HG02763 (cell line): ENCODE data around the gene COL20A1.

ENCODE experiments used
- ATAC-seq: cut with Tn5 transposase; IDR thresholded peaks from one replicate; pipeline ENCODE4 v1.9.1; 2021; ENCODE audit warnings: mild to moderate bottlenecking, moderate library complexity; ENCODE audit not compliant: unreplicated experiment

The COL20A1 gene

DNA sequence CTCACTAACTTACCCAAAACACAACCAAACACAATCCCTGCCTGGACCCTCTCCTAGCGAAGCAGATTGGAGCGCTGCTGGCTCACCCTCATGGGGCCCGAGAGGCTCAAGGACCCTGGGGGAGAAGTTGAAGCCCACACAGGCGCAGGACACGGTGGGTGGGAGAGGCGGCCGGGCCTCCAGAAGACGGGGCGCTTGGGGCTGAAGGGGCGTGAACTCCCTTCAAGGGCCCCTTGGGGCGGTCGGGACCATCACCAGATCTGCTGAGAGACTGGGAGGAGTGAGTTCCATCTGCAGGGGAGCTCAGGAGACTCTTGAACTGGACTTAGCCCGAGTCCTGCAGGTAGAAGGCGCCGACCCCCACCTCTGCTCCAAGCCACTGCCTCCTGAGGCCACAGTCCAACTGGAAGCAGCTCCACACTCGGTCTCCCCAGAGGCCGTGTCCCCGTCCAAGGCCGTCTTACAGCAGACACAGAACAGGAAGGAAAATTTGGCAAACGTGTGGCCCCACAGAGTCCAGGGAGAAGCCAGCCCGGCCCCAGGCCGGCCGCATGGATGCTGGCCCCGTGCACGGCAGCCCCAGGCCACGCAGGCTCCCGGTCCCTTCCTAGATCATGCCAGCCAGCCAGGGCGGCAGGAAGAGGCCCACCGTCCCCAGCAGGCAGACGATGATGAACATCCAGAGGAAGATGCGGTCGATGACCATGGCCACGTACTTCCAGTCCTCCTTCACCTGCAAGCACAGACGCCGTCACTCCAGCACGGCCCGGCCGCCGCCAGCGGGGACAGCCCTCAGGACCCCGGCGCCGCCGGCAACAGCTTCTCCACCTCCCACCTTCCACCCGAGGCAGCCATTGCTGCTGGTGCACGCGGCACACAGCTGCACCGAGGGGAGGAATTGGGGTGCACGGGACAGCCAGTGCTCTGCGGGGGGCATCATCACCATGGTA, 53.4 kb downstream of the COL20A1 start:
- ATAC-seq = no peak

DNA sequence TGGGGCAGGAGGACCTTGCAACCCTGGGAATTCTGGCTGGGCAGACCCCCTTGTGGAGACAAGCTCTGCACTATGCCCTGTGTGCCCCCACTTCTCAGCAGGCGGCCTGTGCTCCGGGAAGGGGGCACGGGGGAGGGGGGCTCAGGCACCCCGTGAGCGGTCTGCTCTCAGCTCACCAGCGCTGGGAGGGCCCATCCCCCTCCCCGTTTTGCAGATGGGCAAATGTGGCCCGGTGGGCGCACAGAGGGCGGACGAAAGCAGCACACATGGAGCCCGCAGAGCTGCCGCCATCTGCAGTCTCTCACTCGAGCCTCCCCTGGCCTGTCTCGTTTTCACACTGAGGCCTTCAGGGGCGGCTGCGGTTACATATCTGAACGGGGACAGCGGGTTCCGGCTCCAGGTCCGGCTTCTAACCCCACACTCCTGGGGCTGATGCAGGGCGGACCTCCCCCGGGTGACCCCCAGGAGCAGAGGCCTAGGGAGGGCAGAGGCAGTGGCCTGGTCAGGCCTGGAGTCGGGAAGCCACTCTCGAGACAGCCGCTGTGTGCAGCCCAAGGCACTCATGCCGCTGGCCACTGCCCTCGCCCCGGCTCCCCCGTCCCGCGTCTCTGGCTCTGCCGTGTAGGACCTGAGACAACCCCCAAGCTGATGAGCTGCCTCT, 54.2 kb downstream of the COL20A1 start:
- ATAC-seq = no peak

DNA sequence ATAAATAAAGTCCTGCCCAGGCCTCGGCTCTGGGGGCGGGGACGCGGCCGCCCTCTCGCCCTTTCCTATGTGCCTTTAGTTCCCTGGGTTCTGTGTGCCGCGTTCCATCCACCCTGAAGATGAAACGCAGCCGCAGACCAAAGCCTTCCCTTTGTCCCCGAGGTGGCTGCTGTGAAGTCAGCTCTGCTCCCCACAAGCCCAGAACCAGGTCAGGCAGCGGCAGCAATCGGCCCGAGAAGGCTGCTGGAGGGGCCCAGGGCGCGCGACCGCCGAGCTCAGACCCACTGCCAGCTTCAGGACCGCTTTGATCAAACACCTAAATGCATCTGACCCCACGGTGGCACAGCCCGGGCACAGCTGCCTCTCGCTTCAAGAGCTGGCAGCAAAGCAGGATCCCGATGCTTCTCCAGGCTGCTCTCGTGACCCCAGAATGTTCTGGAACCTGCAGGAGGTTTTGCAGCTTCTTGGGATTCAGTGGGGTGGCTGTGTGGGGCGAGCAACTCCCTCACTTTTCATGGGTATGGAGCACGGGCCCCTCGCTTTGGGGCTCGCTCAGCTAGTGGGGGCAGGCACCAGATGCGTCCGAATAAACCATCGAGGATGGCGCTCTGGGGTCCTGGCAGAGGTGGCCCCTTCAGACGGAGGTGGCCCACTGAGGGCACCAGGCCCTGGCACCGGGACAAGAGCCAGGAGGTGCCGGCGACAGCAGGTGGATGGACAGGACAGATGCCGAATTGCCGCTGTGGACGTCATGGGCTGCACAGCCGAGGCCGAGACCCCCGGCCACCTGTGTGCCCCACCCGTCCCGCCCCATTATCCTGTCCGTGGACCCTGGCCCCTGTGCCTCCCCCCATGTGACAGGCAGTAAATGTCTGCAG, 55.2 kb downstream of the COL20A1 start:
- ATAC-seq = no peak

DNA sequence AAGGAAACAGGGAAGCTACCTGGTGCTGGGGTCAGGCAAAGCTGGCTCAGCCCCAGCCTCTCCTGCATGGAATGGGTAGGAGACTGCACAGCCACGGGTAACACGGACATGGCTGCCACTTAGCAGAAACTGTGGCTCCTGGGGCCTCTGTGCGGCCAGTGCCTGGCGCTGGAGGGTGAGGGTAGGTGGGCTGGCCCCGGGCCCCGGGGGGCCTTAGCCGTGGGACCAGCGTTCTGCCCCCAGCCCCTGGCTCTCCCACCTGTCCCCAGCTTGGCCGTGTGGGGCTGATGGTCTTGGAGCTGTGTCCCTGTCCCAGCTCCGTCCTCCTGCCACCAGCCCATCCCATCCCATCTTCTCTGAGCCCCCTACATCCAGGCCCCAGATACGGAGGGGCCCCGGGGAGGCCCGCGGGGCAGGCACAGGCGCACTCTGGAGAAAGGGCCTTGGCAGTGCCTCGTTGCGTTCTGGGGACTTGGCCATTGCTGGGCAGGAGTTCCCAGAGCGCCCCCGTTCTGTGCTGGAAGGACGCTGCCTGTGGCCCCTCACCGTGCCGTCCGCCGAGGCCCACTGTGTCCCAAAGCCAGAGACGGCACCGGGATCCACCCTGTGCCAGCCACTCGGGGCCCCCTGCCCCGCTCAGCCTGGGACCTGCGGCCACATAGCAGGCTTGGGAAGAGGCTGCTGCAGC, 56.0 kb downstream of the COL20A1 start:
- no peak for ATAC-seq

DNA sequence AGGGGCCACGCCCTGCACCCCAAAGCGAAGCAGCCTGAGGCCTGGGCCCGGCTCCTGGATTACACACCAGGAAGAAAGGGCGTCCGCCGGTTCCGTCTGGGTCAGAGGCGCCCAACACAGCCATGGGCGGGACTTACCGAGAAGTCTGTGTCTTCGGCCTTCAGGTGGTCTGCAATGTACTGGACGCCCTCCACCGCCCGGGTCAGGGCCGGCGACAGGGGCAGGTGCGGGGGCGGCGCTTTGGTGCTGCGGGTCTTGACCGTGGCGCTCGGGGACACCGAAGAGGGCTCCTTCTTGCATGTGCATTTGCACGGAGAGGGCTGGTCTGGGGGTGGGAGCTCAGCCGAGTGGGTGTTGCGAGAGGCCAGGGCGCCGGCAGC, 56.5 kb downstream of the COL20A1 start:
- ATAC-seq = no peak

DNA sequence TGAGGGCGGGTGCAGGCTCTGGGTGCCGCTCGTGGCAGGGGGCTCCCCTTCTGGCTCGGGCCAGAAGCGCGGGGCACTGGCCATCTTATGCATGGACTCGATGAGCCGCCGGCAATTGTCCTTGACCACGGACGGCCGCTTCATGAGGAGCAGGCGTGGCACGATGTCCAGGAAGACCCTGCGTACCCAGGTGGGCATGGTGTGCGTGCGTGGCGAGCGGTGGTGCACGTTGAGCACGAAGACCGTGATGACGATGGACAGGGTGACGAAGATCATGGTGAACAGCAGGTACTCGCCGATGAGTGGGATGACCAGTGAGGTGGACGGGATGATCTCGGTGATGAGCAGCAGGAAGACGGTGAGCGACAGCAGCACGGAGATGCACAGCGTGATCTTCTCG, 57.2 kb downstream of the COL20A1 start:
- no peak for ATAC-seq

DNA sequence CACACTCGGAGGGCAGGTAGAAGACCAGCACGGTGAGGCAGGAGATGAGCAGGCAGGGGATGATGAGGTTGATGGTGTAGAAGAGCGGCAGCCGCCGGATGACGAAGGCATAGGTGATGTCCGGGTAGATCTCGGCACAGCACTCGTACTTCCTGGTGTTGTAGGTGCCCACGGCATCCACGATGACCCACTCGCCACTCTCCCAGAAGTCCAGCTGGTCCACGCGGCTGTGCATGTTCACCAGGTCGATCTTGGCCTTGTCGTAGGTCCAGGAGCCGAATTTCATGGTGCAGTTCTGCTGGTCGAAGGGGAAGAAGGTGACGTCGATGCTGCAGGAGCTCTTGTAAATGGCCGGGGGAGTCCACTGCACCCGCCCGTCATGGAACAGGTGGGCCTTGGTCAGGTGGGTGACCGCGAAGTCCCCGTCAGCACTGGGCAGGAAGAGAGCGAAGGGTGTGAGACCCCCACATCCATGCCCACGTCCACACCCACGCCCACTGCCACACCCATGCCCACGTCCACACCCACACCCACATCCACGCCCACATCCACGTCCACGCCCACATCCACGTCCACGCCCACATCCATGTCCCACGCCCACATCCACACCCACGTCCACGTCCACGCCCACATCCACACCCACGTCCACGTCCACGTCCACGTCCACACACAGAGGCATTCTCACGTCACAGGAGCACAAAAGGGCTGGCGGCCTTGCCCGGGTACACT, 57.8 kb downstream of the COL20A1 start:
- ATAC-seq = no peak

DNA sequence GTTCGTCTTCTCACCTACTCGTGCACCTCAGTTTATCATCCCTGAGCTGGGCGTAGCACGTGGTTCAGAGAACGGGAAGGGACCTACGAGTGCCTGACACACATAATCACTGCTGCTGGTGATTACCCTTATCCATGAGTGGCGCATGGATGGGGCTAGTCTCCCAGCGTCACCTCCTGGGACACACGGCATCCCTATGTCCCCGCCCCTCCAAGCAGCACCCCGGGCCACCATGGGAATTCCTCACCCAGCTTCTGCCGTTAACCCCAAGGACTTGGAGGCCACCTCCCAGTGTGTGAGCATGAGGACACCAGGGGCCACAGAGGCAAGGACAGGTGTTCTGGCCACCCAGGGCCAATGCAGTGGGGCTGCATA, 58.3 kb downstream of the COL20A1 start:
- no peak for ATAC-seq

DNA sequence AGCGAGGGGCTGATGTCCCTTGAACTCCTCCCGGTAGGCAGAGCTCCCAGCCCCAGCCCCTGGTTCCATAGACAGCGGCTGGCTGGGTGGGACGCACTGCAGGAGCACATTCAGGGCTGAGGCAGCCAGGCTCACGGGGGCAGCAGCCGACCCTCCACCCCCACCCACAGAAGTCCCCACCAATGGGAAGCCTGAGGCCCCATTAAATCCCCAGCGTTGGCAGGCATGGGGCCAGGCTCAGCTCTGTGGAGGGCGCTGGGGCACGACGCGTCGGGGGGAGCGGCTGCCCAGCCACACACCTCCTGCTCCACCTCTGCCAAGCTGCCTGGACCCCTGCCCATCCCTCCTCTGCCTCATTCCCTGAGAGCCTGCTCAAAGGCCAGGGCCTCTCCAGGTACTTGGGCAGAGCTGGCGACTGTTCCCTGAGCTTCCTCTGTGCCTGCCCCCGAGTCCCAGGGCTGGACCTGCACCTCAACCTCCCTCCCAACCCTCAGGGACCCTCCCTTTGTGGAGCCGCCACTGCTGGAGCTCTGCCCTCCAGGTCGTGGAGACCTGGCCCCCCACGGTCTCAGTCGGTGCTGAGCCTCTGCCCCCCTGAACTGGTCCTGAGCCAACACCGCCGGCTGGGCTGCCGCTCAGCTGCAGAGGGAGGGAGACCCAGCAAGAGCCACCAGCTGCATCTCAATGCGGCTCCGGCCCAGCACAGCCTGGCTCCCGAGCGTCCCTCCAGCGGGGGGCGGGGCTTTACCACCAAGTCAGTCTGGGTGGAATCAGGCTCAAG, 59.0 kb downstream of the COL20A1 start:
- ATAC-seq = no peak

DNA sequence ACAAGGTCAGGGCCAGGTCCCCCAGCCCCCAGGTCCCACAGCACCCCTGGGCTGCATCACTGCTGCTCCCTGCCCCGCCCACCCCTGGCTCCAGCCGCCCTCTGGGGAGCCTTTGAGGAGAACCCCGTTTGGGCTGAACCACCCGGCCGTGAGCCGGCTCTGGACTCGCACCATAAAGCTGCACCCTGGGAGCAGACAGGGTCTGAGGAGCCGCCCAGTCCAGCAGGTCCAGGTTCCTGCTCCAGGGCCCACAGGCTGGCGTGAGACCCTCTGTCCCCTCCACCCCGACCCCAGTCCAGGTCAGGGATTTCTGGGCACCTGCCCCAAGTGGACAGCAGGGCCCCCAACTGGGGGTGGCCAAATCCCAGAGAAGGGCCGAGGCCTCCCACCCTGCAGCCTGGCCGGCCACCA, 59.8 kb downstream of the COL20A1 start:
- ATAC-seq = no peak

DNA sequence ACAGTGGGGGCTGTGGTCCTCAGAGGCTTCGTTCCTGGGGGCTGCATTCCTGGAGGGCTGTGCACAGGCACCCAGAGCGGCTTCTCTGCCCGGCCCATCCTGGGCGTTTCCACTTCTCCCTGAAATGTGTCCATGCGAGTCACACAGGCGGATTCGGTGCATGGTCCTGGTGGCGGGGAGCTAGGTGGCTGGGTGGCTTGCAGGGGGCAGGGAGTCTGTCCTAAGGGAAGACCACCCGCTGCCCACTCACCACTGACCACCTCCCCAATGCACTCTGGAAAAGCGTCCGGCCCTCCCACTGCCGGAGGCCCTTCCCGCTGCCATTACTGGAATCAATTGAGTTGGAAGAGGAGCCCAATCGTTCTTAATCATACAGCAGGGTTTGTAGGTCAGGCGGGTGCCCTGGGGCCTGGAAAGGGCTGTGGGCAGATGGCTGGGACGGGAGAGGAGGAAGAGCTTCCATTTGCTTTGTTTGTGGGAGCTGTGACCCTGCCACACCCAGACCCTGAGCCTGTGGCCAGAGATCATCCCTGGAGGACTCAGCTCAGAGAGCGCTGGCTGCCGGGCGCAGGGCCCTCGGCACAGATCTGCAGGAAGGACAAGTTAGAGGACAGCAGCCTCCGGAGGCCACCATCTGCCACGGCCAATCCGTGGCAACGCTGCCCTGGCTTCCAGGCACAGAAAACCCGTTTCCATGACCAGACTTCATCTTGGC, 61.8 kb downstream of the COL20A1 start:
- ATAC-seq = no peak

DNA sequence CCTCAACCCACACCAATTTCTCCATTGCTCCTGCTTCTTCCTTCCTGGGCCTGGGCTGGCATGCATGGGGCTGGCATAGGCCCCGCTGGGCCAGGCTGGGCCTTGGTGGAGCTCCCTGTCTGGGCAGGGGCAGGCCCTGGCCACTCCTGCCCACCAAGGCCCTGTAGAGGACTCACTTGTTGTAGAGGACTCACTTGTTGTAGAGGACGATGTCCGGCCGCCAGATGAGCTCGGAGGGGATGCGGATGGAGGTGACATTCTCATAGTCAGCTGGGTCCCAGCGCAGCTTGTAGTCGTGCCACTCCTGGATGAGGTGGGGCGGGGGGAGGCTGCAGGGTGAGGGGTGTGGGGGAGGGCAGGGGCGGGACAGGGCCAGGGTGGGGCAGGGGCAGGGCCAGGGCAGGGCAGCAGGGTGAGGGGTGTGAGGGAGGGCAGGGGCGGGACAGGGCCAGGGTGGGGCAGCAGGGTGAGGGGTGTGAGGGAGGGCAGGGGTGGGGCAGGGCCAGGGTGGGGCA, 62.9 kb downstream of the COL20A1 start:
- ATAC-seq = no peak

DNA sequence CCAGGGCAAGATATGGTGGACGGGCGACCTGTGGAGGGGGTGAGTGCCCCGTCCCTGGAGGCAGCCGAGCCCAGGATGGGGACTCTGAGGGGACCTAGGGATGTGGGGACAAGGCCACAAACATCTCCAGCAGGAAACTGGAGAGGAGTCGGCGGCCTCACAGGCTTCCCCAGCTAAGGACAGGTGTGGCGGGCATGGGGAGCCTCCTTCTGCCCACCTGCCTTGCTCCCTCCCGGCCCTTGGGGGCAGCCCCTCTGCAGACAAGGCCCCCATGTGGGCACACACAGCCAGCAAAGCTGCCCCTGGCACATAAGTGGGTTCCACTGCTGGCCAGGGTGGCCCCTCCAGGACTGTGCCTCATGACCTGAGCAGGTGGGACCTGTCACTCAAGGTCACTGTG, 63.5 kb downstream of the COL20A1 start:
- ATAC-seq = no peak

DNA sequence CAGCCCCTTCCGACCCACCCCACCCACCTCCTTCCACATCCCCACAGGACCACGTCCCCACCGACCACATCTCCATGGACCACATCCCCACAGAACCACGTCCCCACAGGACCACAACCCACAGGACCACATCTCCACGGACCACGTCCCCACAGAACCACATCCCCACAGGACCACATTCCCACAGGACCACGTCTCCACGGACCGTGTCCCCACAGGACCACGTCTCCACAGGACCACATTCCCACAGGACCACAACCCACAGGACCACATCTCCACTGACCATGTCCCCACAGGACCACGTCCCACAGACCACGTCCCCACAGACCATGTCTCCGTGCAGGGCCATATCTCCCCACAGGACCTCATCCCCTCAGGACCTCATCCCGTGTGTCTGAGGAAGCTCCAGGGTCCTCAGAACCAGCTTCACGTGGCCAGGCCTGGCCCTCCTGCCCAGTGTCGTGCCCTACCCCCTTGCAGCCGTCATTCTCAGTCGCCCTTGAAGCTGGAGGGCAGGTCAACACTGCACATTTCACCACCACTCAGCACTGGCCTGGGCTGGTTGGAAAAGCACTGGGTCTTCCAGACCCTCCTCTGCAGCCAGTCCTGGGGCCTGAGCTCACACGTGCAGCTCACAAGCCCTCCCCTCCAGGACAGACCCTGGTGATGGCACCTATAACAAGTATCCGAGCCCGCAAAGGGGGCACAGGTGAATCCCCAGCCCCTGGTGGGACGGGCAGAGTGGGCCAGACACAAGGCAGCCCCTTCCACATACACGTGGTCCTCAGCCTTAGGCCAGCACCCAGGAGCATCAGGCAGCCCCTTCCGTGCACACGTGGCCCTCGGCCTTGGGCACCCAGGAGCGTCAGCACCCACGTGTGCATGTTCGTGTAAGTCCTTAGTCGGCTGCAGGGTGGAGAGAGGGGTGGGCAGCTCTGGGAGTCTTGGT, 64.2 kb downstream of the COL20A1 start:
- no peak for ATAC-seq

DNA sequence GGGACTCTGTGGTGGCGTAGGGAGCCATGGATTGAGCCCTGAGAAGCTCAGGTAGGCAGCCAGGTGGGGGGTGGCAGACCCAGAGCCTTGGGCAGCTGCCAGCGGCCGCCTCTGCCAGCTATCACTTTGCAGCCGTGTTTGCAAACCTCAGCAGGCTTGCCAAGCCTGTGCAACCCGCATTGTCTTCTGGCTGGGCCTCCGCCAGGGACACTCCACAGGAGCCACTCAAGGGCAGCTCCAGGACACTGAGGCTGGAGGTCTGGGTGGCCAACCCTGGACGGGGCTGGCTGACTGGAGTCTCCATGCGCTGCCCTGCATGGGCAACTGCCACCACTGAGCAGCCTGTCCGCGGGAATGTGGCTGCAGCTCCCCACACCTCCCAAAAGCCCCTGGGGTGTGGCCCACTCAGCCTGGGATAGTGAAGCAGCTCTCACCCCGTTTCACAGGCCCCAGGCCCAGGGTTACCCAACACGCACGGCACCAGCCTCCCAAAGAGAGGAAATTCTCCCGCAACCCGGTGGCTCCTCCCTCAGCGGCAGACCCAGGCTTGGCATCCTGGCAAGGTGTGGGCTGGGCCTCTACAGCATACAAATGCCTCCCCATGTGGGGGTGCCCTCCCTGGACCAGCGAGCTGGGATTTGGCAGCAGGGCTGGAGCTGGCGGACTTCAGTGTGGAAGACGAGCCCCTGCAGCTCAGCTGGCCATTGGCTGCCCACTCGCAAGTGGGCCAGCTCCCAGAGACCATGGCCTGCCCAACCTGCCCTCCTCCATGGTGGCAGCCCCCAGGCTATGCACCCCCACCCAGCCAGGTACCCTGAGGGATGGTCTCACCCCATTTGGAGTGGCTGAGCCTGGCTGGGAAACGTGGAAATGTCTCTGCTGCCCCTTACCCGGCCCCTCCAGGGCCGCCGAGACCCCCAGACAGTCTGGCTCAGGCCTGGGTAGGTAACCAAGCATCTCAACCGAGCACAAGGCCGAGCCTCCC, 65.2 kb downstream of the COL20A1 start:
- no peak for ATAC-seq
